ENCODE measurements around the gene LRIG1. TPM values are rescaled to one million over a fixed set of nuclear protein-coding genes. Genes with fewer than 3 reads are reported as not detected.

LRIG1 gene
- total and polyA plus RNA-seq, 2 of the 8 experiments (the other 6 are each of a cell fraction or from before 2014, with no cell fraction given), result 78.1 to 88.7 TPM

- H4K91ac ChIP-seq (replicated peaks; ENCODE audit: insufficient read length, low read length), result no peak overlapping the region
- H4K20me1 ChIP-seq (replicated peaks in 1 of 2; ENCODE audit: control insufficient read depth in 1 of 2, insufficient read depth in 2 of 2, low read length in 2 of 2), result peaks cover 14 to 28% of the 10 kb centered on the region in 2 experiments
- no peak overlapping the region for H2AFZ ChIP-seq (ENCODE audit: low read length)
- no peak for DNase-seq (ENCODE audit: low read depth in 1 of 2, low spot score in 2 of 2)
- no peaks in the 10 kb centered on the region for H3K9me3 ChIP-seq (ENCODE audit: insufficient read depth in 2 of 2, low read depth in 1 of 2, low read length in 1 of 2)
- H3K36me3 ChIP-seq (ENCODE audit: control insufficient read depth in 2 of 4, insufficient read depth in 4 of 4, low read length in 3 of 4), result no peaks in the 10 kb centered on the region; a peak in 1 of 8 replicates
- no peak overlapping the region for H2AK5ac ChIP-seq (ENCODE audit: low read depth, low read length)
- ChIA-PET POLR2A (ENCODE audit: partially characterized antibody) (interaction anchor here (0.6 to 7.5 kb wide), 11 partner anchors 9 to 85 kb away, joined by 3 to 51 read pairs (median 4); no protein-coding TSS in a partner anchor), CTCF (ENCODE audit: partially characterized antibody) (interaction anchor here (0.6 to 2.8 kb wide), 6 partner anchors 12 to 475 kb away, joined by 3 to 11 read pairs (median 3); no protein-coding TSS in a partner anchor)
- 8% methylated on average over 7 of the region's 7 CpGs; no CpG with 5 or more reads in 1 of the 2 experiments for WGBS, 2 experiments (ENCODE audit: extremely low coverage in 1 of 2, insufficient coverage in 1 of 2, insufficient read length in 1 of 2, insufficient replicate concordance in 2 of 2, low coverage in 1 of 2, low lambda C conversion rate in 2 of 2, missing lambda C conversion rate in 1 of 2)
- no peak overlapping the region for H2BK5ac ChIP-seq (ENCODE audit: low read depth, low read length)
- no peaks in the 10 kb centered on the region for H3K27me3 ChIP-seq (replicated peaks in 1 of 4; ENCODE audit: control insufficient read depth in 3 of 4, extremely low read depth in 1 of 4, insufficient read depth in 3 of 4, low read length in 3 of 4)
- H2BK12ac ChIP-seq (ENCODE audit: low read depth, low read length), result no peak overlapping the region
- no peak overlapping the region for H3K56ac ChIP-seq (replicated peaks; ENCODE audit: insufficient read length, low read depth, low read length)
- no peak overlapping the region for H2BK20ac ChIP-seq (ENCODE audit: low read length)
- H3K4me3 ChIP-seq (ENCODE audit: extremely low read depth in 1 of 4, insufficient read depth in 2 of 4, low read depth in 3 of 4, low read length in 4 of 4), result peak overlapping the region in 2 of 4 experiments; percentile 22 to 90; a peak in 5 of 8 replicates
- no peak overlapping the region for H4K5ac ChIP-seq (ENCODE audit: insufficient read length, low read depth, low read length)
- no peak overlapping the region for H2BK15ac ChIP-seq (ENCODE audit: low read length)
- peak overlapping the region; percentile 84 to 93 for H3K4me2 ChIP-seq (ENCODE audit: insufficient read depth in 1 of 2, low read depth in 2 of 2, low read length in 2 of 2)
- H3K23ac ChIP-seq (ENCODE audit: insufficient read length), result no peak overlapping the region
- H3K14ac ChIP-seq (ENCODE audit: insufficient read length), result no peak overlapping the region
- FAIRE-seq, result peak; percentile 36
- H3K9ac ChIP-seq (replicated peaks in 1 of 4; ENCODE audit: extremely low read depth in 1 of 4, low read depth in 3 of 4, low read length in 3 of 4), result peak overlapping the region in 2 of 4 experiments; percentile 13 to 14; a peak in 1 of 7 replicates
- peaks cover 4% of the 10 kb centered on the region; the same call in 1 of the 2 replicates for H3K79me1 ChIP-seq (ENCODE audit: low read depth, low read length)
- H3K79me2 ChIP-seq (ENCODE audit: control insufficient read depth in 1 of 2, insufficient read depth in 2 of 2, low read length in 2 of 2), result peaks cover 43 to 99% of the 10 kb centered on the region in 2 experiments
- peaks cover 10 to 41% (median 30%) of the 10 kb centered on the region in 4 experiments for H3K4me1 ChIP-seq (replicated peaks in 1 of 4; ENCODE audit: control insufficient read depth in 3 of 4, insufficient read depth in 4 of 4, low read length in 3 of 4)
- H4K8ac ChIP-seq (ENCODE audit: extremely low read depth, insufficient read depth, low read length), result no peak overlapping the region
- no peak overlapping the region for H3K18ac ChIP-seq (ENCODE audit: extremely low read depth, low read length)
- TF ChIP-seq TAF1 (IDR thresholded peaks at IDR 0.05; ENCODE audit: low read depth, low read length), result 0 out of 2 replicates have a peak, but pooled peaks have one; percentile 13
- TF ChIP-seq YY1 (IDR thresholded peaks at IDR 0.05; ENCODE audit: low read depth, low read length), result no peak
- no peak for TF ChIP-seq SAP30 (IDR thresholded peaks at IDR 0.05; ENCODE audit: insufficient read depth, insufficient replicate concordance, low read length)
- no peak for TF ChIP-seq JUND (IDR thresholded peaks at IDR 0.05; ENCODE audit: low read length)
- TF ChIP-seq TEAD4 (IDR thresholded peaks at IDR 0.05; ENCODE audit: low read depth, low read length), result no peak
- TF ChIP-seq SIN3A (conservative IDR thresholded peaks at IDR 0.05 in 1 of 2, IDR thresholded peaks at IDR 0.05 in 1 of 2; ENCODE audit: low read depth in 1 of 2, low read length in 2 of 2), result 0 out of 4 replicates have a peak, but pooled peaks of 1 of the 2 experiments have one; percentile 30
- peak; percentile 39 for TF ChIP-seq TAF7 (optimal IDR thresholded peaks at IDR 0.05; ENCODE audit: borderline replicate concordance, low read depth, low read length)
- no peak for TF ChIP-seq EGR1 (IDR thresholded peaks at IDR 0.05; ENCODE audit: borderline replicate concordance, low read depth, low read length)
- H3K4ac ChIP-seq (replicated peaks; ENCODE audit: insufficient read length, low read depth, low read length), result no peak overlapping the region
- peaks cover 7% of the 10 kb centered on the region; the same call in 1 of the 2 replicates for H3K23me2 ChIP-seq (ENCODE audit: low read depth, low read length)
- 0 out of 2 replicates have a peak overlapping the region, but pooled peaks have one; percentile 18 for H3K27ac ChIP-seq (ENCODE audit: low read depth, low read length)
- no peak overlapping the region for H2BK120ac ChIP-seq (replicated peaks; ENCODE audit: low read depth, low read length)
These were observed 5.7 kb downstream of the LRIG1 start for GRCh38 chr3:66494959-66495667.
